GM21447 (cell line): ENCODE results near the gene AARS2.

Experiments used
- ATAC-seq: cut with Tn5 transposase; IDR thresholded peaks from one replicate; pipeline ENCODE4 v1.9.1; 2021; ENCODE audit not compliant: unreplicated experiment

AARS2 gene

DNA sequence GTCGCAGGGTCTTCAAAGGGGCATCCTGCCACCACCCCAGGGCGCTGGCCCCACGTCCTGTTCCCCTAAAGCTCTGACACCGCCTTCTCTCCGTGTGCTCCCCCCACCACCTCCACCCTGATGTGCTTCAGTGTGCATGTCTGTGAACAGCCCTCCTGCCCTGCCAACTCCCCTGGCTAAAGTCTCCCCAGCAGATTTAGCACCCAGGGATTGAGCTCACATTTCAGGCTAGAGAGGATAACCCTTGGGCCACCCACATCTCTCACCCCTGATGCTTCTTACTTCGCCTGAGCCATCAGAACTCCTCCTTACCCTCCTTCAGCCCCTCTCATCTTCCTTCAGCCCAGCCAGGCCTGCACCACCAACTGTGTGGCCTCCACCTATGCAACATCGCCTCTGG lies 35.4 kb downstream of the AARS2 start:
- no peak for ATAC-seq

DNA sequence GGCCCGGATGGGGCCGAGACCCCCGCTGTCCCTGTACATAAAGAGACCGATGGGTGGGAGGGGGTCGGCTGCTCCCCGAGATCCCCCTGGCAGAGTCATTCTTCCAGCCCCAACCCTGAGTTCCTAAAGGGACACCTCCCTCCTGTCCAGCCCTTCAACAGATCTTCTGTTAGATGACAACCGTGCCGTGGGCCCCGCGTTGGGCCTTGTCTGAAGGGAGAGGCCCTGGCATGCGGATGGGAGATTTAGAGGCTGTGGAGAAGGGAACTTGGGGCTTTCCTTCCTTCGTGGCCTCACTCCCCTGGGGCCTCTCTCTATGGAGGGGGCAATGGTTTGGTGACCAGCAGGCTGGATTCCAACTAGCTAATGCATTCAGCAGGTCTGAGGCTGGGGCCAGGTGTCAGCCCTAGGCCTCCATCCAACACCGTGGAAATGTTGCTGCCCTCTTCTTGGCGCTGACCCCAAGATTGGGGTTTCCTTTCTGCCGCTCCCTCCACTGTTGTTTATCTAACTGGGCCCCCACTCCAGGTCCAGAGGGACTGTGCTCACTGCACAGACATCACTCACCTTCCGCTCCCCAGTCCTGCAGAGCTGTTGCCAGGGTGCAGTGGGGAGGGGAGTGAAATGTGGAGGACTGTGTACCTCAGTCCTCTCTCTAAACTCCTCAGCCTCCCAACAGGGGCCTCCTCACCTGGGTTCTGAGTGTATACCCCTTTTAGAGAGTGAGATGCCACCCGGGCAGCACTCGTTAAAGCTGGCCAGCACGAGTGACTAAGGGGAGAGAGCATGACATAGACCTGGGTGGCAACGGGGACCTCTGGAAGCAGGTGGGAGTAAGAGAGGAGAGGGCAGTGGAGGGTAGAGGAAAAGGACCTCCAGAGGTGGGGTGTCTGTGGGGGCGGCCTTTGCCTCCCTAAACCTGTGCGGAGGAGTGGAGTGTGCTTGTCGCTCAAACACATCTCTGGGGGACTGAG lies 36.2 kb downstream of the AARS2 start:
- ATAC-seq: no peak

DNA sequence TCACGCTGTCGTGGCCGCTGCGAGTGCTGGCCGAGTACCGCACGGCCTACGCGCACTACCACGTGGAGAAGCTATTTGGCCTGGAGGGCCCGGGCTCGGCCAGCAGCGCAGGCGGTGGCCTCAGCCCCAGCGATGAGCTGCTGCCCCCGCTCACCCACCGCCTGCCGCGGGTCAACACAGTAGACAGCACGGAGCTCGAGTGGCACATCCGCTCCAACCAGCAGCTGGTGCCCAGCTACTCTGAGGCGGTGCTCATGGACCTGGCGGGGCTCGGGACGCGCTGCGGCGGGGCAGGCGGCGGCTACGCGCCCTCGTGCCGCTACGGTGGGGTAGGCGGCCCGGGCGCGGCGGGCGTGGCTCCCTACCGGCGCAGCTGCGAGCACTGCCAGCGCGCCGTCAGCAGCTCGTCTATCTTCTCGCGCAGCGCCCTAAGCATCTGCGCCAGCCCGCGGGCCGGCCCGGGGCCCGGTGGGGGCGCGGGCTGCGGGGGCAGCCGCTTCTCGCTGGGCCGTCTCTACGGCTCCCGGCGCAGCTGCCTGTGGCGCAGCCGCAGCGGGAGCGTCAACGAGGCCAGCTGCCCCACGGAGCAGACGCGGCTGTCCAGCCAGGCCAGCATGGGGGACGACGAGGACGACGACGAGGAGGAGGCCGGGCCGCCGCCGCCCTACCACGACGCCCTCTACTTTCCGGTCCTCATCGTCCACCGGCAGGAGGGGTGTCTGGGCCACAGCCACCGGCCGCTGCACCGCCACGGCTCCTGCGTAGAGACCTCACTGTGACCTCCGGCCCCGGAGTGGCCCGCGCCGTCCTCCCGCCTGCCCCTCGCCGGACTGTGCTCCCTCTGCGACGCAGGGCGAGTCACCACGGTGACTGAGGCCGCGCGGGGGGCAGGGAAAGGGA lies 37.1 kb downstream of the AARS2 start:
- no peak for ATAC-seq

DNA sequence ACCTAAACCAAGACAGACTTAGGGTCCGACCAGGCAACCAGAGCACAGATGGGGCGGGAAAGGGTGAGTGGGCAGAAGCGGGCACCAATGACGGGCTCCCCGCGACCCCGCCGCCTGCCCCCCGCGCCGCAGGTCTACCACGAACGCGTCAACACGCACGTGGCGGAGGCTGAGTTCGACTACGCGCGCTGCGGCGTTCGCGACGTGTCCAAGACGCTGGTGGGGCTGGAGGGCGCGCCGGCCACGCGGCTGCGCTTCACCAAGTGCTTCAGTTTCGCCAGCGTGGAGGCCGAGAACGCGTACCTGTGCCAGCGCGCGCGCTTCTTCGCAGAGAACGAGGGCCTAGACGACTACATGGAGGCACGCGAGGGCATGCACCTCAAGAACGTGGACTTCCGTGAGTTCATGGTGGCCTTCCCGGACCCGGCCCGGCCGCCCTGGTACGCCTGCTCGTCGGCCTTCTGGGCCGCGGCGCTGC lies 37.8 kb downstream of the AARS2 start:
- no peak for ATAC-seq

DNA sequence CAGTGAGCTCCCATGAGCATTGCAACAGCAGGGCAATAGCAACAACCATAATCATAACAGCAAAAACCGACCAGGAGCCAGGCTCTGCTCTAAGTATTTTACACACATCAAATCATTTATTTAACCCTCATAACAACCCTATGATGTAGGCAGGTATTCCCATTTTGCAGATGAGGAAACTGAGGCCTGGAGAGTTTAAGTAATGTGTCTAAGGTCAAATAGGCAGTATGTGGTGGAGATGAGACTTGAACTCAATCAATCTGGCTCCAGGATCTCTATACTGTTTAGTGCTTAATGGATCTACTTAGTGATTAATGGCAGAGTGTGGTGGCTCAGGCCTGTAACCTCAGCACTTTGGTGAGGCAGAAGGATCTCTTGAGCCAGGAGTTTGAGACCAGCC lies 39.5 kb downstream of the AARS2 start:
- ATAC-seq: no peak

DNA sequence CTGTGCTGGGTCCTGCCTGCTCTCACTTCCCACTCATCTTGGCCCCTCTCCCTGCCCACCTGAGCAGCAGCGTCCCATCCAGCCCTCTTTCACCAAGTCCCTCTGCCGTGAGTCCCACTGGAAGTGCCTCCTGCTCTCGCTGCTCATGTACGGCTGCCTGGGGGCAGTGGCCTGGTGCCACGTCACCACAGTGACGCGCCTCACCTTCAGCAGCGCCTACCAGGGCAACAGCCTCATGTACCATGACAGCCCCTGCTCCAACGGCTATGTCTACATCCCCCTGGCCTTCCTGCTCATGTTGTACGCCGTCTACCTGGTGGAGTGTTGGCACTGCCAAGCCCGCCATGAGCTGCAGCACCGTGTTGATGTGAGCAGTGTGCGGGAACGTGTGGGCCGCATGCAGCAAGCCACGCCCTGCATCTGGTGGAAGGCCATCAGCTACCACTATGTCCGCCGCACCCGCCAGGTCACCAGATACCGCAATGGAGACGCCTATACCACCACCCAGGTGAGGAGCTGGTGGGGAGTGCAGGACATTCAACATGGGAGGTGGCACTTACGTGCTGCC lies 40.1 kb downstream of the AARS2 start:
- no peak for ATAC-seq

DNA sequence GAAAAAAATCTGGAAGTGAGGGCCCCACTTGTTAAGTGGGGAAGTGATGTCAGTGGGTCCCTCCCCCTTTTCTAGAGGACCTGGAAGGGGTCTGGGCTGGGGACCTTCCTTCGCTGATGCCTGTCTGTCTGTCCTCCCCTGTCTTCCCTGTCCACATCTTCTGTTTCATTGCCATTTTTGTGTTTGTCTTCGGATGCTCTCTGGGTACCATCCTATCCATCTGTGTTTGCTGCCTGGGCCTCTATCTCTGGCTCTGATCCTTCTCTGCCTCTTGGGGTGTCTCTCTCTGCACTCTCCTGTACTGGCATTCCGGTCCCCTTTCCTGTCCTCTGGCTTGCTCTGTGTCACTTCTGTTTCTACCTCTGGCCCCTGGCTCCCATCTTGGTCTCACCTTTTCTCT lies 40.6 kb downstream of the AARS2 start:
- no peak for ATAC-seq

DNA sequence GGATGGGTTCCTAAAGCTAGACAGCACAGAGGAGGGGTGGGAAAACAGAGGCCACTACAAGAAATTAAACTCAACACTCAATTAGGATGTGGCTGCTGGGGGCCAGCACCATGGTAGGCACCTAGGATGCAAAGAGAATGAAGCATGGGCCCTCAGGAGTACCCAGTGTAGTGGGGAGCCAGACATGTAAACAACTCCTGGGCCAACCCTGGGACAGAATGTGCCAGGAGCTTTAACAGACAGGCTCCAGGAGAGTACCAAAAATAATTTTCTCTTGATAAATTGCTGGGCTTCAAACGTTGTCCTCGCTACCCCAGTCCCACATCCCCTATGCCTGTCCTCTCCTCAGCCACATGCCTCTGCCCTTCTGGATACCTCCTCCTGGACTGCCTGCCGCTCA lies 41.2 kb downstream of the AARS2 start:
- no peak for ATAC-seq

DNA sequence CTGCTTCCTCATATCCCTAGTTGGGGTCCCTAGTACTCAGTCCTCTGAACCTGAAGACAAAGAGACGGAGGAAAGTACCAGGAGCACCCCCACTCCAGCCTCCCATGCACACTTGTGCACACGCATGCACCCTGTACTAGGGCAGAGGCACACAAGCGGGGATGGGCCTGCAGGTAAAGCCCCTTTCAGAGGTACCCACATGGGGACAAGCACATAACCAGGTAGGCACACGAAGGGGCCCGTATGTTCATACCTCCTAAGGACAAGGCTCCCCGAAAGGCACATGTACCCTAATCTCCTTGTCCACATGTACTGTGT lies 41.8 kb downstream of the AARS2 start:
- no peak for ATAC-seq

DNA sequence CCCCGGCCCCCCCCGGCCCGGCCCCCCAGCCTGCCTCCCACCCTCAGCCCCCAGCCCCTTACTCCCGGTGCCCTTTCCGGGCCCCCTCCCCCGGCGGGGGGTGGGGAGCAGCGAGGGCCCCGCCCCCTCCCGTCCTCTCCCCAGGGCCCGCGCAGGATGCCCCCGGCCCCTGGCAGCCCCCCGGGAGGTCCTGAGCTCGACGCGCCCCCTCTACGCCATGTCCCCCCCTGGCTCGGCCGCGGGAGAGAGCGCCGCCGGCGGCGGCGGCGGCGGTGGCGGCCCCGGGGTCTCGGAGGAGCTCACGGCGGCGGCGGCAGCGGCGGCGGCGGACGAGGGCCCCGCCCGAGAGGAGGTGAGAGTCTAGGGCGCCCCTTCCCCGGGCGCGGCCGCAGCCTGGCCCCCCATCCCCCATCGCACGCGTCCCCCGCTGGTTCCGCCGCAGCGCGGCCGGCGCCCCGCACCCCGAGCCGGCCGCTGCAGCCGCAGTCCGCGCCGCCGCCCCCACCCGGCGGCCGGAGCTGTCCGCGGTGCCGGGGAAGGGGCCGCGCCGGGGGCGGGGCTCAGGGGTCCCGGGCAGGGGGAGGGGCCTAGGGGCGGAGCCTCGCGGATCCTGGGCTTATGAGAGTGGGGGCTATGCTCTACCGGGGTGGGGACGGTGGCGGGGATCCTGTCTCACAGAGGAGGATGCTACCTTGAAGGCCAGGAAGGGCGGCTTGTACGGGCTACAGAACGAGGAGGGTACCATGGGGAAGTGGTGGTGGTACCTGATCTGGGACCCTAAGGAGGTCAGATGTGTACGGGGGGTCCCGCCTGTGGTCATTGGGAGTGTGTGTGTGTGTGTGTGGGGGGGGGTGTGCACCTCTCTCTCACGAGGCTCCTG lies 42.4 kb downstream of the AARS2 start:
- ATAC-seq: no peak

DNA sequence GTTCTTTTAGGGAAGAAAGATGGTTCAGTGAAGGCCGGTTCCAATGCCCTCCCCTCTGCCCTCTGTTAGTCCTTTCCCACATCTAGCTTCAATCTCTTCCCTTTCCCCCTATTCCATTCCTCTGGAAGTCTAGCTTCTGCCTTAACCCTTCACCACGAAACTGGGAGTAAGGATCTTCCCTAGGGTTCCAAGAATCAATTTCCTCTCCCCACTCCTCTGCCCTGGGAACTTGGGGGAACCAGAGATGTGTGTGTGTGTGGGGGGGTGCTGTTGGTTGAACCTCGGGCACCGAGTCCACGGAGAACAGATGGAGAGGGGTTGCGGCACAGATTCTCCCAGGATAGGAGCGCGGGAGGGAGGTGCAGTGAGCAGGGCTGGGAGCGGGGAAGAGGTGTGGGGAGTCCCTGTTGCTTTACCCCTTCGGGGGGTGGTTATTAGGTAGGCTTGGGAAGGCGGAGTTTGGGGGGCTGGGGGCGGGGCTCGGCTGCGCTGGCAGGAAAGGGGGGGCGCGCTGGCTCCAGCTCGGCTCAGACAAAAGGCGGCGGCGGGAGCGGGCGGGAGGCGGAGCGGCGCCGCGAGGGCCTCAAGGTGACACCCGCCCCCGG lies 43.1 kb downstream of the AARS2 start, which contains the start of gene TMEM151B:
TSS of gene TMEM151B (plus strand) at position 530 of the 605 bp plus-strand sequence. CDS start 293 bp downstream, outside the sequence.
- no peak for ATAC-seq

DNA sequence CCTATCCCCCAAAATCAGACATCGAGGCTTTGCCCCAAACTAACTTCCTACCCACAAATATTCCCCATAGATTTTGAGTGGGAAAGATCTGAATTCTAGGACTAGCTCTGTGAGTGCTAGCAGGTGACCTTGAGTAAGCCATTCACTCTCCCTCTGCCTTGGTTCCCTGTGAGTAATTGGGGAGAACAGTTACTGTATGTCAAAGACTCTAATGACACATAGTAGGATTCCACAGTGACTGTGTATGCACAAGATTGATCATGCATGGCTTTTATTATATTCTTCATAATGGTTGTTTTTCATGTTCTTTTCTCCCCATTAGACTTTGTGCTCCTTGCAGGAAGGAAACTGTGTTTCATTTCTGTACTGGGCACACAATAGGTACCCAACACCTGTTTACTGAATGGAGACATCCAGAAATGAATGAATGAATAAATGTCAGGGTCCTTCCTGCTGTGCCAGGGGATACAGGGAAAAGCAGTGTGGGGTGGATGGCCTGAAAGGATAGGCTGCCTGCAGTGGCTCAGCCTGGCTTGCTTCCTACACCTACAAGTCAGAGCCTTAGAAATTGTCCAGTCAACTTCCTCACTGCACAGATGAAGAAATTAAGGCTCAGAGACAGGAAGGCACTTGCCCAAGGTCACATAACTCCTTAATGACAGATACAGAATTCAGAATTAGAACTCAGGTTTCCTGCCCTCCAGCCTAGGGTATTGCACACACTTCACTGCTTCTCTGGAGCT lies 43.8 kb downstream of the AARS2 start:
- ATAC-seq: no peak

DNA sequence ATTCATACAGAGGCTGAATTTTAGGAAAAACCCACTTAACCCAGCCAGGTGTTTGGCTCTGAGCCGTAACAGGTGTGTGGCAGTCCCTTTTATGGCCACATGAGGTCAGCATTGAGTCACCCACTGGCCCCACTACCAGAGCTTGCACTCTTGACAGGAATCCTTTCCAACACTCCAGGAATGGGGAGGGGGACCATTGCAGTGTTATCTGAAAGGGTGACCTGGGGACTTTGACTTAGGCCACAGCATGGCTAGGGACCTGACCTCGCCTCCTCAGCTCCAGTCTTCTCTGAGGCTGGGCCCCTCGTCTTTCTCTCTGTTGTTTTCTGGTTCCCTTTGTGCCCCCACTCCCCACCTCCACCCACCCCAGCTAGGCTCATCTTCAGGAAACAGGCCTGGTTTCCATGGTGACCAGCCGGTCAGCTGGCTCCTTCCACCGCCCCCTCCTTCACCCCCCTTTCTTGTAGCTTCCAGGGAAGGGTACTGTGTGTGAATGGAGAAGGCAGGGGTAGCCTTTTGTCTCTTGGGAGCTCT lies 45.0 kb downstream of the AARS2 start:
- ATAC-seq: no peak

DNA sequence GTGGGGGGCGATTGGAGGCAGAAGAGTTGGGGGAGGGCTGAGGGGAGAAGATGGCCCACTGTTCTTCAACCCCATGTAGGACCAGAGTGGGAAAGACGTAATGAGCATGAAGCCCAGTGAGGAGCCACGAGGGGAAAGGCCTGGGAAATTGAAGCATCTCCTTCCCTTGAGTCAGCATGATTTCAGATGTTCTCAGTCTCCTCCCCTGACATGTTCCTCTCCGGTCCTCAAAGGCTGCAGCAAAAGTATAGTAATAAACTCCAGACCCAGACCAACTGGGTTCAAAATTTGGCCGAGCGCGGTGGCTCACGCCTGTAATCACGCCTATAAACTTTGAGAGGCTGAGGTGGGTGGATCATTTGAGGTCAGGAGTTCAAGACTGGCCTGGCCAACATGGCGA lies 45.9 kb downstream of the AARS2 start:
- no peak for ATAC-seq

DNA sequence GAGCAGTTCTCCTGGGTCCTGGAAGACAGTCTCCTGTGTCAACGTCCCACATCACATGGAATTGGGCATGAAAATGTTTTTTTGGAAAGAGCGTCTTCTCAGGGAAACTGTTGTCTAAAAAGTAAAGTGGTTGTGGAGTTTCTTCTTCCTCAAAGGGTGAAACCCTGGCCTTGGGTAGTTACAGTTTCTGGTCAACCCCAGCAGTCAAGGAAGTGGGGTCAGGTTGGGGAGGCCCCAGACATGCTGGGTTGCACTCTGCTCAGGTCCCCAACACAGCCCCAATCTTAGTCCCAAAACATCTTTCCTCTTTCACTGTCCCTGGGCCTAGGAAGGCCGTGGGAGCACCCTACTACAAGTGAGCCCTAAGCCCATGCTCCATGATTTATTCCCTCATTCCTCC lies 46.8 kb downstream of the AARS2 start:
- ATAC-seq: peak; percentile 35

DNA sequence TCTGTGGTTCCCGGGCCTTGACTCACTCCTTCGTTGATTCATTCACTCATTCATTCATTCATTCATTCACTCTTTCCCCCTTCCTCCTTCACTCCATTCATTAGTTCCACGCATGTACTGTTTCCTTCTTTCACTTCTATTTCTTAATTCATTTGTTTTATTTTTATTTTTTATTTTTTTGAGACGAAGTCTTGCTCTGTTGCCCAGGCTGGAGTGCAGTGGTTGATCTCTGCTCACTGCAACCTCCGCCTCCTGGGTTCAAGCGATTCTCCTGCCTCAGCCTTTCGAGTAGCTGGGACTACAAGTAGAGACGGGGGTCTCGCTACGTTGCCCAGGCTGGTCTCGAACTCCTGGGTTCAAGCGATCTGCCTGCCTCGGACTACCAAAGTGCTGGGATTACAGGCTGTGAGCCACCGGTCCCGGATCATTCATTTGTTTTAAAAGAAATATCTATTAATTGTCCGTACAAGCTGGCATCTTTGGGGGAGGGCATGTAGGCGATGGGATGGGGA lies 47.4 kb downstream of the AARS2 start:
- ATAC-seq: no peak

DNA sequence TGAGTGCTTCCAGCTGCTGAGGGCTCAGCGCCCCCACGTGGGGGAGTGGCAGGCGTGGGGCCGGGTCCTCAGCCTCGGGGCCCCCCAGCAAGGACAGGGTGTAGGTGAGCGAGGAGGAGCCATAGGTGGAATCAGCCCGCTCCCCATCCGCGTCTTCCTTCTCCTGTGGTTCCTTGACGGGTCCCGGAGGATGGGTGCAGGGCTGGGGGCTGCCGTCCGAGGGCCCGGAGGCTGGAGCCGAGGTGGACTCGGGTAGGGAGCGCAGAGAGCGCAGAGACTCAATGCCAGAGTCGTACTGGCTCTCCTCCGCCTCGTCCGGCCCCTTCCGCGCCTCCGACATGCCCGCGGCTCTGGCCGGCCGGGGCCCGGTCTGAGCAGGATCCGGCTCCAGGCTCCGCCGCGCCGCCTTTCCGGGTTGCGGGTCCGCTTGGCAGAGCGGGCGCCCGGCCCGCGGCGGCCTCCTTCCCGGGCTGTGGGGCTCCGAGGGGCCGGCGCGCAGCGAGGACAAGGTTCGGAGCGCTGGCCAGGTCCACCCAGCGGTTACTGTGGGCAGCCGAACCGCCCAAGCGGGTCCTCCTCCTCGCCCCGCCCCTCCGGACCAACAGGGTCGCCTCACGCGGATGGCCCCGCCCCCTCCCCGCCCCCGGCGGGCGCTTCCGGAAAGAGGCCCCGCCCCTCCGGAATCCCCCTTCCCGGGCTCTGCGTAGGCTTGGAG lies 48.0 kb downstream of the AARS2 start, which contains the start of gene NFKBIE:
TSS of gene NFKBIE (minus strand) at position 545 of the 715 bp plus-strand sequence. CDS start at position 340, 205 bp downstream.
- peak; percentile 28 for ATAC-seq
